ENCODE results near the gene CYLD.

The CYLD gene

DNA sequence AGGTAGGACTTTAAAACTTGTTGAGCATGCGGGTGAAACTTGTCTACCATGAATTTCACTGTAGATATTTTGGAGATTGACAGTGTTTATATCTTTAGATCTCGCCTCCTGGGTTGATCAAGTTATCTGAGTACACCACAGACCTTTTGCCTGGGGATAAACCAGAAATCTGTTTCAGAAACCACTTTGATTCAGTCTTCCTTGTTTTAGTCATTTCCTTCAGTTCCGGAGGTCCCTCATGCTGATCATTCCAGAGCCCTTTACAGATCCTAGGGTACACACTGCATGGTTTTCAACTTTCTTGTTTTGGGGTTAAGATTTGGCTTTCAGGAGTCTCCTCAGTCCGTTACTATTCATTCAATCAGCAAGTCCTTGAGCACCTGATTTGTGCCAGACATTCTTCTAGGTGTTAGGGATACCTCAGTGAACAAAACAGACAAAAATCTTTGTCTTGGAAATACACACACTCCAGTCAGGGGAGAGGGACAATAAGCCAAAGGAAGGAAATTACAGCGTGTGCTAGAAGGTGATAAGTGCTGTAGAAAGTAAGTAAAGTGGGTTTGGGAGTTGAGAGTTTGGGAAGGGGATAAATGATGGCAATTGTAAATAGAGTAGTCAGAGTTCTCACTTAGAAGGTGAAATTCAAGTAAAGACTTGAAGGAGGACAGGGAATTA is 36.3 kb upstream of the CYLD start:
- DNase-seq (ENCODE audit: insufficient read length, low spot score): no peak
- TF ChIP-seq, protein P1, sequence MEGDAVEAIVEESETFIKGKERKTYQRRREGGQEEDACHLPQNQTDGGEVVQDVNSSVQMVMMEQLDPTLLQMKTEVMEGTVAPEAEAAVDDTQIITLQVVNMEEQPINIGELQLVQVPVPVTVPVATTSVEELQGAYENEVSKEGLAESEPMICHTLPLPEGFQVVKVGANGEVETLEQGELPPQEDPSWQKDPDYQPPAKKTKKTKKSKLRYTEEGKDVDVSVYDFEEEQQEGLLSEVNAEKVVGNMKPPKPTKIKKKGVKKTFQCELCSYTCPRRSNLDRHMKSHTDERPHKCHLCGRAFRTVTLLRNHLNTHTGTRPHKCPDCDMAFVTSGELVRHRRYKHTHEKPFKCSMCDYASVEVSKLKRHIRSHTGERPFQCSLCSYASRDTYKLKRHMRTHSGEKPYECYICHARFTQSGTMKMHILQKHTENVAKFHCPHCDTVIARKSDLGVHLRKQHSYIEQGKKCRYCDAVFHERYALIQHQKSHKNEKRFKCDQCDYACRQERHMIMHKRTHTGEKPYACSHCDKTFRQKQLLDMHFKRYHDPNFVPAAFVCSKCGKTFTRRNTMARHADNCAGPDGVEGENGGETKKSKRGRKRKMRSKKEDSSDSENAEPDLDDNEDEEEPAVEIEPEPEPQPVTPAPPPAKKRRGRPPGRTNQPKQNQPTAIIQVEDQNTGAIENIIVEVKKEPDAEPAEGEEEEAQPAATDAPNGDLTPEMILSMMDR (IDR thresholded peaks at IDR 0.05; ENCODE audit: insufficient read depth, missing control alignments): no peak
- no peak for FAIRE-seq

DNA sequence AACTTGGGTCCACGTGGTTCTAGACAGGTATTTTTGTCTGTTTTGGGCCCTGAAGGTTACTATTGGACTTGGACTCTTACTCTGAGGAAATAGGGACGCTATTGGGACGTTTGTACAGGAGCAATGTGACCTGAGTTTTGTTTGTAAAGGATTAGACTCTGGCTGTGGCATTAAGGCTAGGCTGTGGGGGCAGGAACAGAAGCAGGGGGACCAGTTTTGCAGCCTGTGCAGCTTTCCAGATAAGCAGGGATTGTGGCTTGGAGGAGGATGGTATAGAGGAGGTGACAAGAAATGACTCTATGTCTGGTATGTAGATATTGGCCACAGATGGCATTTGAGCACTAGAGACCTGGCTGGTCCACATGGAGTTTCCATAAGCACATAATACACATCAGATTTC is 35.6 kb upstream of the CYLD start:
- TF ChIP-seq, protein P1 (IDR thresholded peaks at IDR 0.05; ENCODE audit: insufficient read depth, missing control alignments): no peak
- DNase-seq (ENCODE audit: insufficient read length, low spot score) (no peak), FAIRE-seq (no peak)

DNA sequence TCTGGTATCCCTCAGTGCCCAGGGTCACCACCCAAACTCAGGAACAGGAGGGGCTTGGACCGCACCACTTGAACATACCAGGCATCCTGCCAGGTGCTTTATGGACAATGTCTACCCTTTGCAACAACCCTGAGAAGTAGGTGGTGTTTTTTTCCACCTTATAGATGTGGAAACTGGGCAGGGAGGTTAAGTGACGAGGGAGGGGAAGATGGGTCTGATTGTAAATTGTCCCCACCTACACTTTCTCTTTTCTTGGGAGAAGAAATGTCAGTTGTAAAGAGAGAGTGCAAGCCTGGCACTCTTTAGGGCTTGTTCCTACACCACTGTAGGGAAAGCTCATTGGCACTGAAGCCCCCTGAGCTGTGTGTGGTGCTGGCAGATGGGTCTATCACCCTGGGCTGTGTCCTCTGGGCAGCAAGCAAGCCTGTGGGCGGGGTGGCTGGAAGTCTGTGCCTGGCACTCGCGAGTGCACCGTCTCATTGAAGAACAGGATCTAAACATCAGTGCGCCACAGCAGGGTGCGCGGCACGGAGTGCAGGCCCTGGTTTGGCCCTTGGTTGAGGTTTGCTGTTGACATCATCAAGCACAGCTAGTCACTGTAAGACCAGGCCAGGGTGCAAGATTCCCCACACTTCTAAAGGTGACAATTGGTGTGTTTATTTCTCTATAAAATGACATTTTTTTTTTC is 33.4 kb upstream of the CYLD start:
- no peak for FAIRE-seq
- DNase-seq (ENCODE audit: insufficient read length, low spot score): no peak

DNA sequence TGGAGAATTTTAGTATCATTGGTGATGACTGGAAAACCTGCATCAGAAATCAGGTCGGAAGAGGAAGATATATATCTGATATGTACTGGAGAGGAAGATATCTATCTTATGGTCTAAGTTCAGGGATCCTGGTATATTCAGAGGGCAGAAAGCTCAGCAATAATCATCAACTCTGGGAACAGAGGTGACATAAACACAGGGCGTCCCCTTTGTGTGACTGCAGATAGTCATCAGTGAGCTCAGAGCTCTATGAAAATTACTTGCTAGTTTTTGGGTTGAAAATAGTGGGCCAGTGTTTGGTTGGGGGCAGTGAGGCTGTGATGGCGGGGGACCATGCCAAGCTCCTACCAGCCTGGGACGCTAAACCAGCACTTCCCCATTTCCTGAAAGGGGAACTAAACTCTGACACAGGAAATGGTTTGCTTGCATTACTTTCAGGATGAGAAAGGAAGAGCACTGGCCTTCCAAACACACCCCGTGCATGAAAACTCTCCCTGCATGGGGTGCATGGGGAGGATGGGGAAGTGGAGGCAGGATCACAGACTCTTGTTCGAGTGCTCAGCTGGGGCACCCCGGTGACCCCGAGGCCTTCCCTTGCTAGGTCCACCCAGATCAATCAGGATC is 32.7 kb upstream of the CYLD start:
- TF ChIP-seq, protein P1 (IDR thresholded peaks at IDR 0.05; ENCODE audit: insufficient read depth, missing control alignments): no peak
- DNase-seq (ENCODE audit: insufficient read length, low spot score) (no peak), FAIRE-seq (no peak)

More for the DNA sequence above, 33.4 kb upstream of the CYLD start:
- TF ChIP-seq, protein P1 (IDR thresholded peaks at IDR 0.05; ENCODE audit: insufficient read depth, missing control alignments): no peak

DNA sequence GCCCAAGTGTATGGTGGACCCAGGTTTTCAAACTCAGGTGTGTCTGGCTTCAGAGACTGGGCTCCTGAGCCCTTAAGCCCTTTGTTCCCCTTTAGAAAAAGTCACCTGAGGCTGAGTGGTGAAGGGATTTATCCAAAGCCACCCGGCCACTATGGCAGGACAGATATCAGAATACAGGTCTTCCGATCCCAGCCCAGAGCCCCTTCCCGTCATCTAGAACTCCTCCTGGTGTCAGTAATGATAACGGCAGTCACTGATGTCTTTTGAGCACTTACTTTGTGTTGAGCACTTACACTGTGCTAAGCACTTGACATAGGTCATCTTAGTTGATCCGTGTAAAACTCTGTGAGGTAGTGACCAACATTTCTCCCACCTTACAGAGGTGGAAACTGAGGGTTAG is 31.9 kb upstream of the CYLD start:
- DNase-seq (ENCODE audit: insufficient read length, low spot score) (no peak), FAIRE-seq (no peak)
- TF ChIP-seq, protein P1 (IDR thresholded peaks at IDR 0.05; ENCODE audit: insufficient read depth, missing control alignments): no peak

DNA sequence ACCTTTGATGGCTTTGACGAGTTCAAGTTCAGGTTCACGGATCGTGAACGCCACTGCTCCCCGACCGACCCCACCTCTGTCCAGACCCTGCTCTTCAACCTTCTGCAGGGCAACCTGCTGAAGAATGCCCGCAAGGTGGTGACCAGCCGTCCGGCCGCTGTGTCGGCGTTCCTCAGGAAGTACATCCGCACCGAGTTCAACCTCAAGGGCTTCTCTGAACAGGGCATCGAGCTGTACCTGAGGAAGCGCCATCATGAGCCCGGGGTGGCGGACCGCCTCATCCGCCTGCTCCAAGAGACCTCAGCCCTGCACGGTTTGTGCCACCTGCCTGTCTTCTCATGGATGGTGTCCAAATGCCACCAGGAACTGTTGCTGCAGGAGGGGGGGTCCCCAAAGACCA is 30.8 kb upstream of the CYLD start:
- no peak for DNase-seq (ENCODE audit: insufficient read length, low spot score)
- TF ChIP-seq, protein P1 (IDR thresholded peaks at IDR 0.05; ENCODE audit: insufficient read depth, missing control alignments): no peak
- FAIRE-seq: no peak

Measured in D721Med (cell line).